ENCODE data around the gene GRAMD2B.

Gene GRAMD2B

DNA sequence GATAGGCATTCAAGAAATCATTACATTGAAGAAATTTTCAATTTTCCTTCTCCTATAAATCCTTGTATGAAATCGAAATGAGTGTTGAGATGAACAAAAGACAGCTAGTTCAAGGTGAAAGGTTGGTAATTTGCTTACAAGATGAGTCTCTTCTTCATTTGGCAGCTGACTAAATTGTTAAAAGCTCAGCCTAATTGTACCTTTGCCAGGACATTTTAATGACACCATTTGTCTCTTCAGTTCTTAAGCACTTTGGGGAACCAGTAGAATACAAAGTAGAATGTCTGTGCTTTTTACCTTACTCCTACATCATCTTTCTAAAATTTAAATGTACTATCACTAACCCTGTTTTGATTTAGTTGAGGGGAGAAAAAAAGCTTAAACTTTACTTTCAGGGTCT lies 59.4 kb downstream of the GRAMD2B start:
- Mint-ChIP-seq H3K36me3 (ENCODE audit: insufficient read depth) (peaks cover 40% of the 10 kb centered on the region), H3K27ac (peak overlapping the region in 1 of 2 donors; percentile 7), H3K9me3 (no peaks in the 10 kb centered on the region), H3K4me1 (ENCODE audit: low read depth in 2 of 2) (no peaks in the 10 kb centered on the region), H3K27me3 (no peaks in the 10 kb centered on the region), H3K4me3 (no peak overlapping the region)
- DNase-seq (no peak), ATAC-seq (replicated peaks) (no peak)

DNA sequence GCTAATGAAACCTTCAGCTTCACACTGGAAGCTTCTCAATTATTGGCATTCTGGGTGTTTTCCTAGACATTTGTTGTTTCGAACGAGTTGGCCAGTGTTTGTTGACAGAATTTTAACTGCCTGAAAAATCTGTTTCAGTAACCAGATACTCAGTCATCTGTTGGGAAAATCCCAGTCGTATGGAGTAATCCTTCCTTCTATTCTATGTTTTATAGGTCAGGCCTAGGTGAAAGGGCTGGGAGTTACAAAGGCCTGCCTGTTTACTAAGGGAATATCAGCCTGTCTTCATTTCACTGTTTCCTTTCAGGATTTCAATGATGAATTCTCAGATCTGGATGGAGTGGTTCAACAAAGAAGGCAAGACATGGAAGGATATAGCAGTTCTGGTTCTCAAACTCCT lies 59.9 kb downstream of the GRAMD2B start:
- Mint-ChIP-seq H3K4me3 (no peak overlapping the region), H3K27me3 (no peaks in the 10 kb centered on the region), H3K4me1 (ENCODE audit: low read depth in 2 of 2) (no peaks in the 10 kb centered on the region), H3K36me3 (ENCODE audit: insufficient read depth) (peaks cover 38% of the 10 kb centered on the region), H3K27ac (peak overlapping the region in 1 of 2 donors; percentile 7), H3K9me3 (no peaks in the 10 kb centered on the region)
- no peak for ATAC-seq (replicated peaks)
- no peak for DNase-seq

- Mint-ChIP-seq H3K9me3 (no peaks in the 10 kb centered on the region), H3K36me3 (ENCODE audit: insufficient read depth) (peaks cover 39% of the 10 kb centered on the region), H3K4me3 (no peak overlapping the region), H3K27me3 (no peaks in the 10 kb centered on the region), H3K27ac (no peak overlapping the region), H3K4me1 (ENCODE audit: low read depth in 2 of 2) (no peaks in the 10 kb centered on the region)
- ATAC-seq (replicated peaks) (no peak), DNase-seq (no peak)
Observed at GRCh38 chr5:126484253-126484652, 61.0 kb downstream of the GRAMD2B start.

DNA sequence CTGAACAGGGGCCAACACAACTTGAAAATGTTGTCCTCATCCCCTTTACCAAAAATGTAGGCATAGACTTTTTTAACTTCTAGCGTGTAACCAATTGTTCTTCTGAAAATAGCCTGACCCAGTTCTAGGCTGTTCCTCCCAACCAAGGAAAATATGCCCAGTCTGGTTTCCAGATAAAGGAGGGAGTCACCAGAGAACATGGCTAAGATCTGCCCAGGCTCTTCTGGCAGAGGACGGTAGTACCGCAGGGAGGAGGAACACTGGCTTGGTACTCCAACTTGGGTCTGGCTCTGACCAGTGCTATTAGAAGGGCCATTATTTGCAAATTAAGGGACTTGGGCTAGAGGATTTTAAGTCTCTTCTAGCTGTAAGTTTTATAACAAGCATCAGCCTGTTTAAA lies 63.1 kb downstream of the GRAMD2B start:
- no peak overlapping the region for H3K4me3 Mint-ChIP-seq
- no peak for ATAC-seq (replicated peaks)
- DNase-seq, result no peak
- no peaks in the 10 kb centered on the region for H3K27me3 Mint-ChIP-seq
- no peaks in the 10 kb centered on the region for H3K4me1 Mint-ChIP-seq (ENCODE audit: low read depth in 2 of 2)
- H3K36me3 Mint-ChIP-seq (ENCODE audit: insufficient read depth), result peaks cover 33% of the 10 kb centered on the region
- no peak overlapping the region for H3K27ac Mint-ChIP-seq
- H3K9me3 Mint-ChIP-seq, result no peaks in the 10 kb centered on the region

DNA sequence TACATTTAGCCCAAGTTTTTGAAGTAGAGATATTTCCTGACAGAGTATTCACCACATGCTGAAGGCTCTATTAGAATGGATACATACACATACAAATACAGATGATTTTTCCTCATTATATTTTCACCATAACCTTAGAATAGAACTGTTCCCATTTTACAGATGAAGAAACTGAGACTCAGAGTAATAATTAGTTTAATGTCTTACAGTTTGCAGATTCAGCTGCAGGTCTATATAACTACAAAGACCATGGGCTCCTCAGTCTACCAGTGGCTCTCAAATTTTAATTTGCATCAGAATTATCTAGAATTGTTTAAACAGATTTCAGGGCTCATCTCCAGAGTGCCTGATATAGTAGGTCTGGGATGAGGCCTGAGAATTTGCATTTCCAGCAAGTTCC lies 64.4 kb downstream of the GRAMD2B start:
- Mint-ChIP-seq H3K4me1 (ENCODE audit: low read depth in 2 of 2) (no peaks in the 10 kb centered on the region), H3K9me3 (no peaks in the 10 kb centered on the region), H3K27ac (peak overlapping the region in 1 of 2 donors; percentile 19), H3K36me3 (ENCODE audit: insufficient read depth) (peaks cover 33% of the 10 kb centered on the region), H3K27me3 (no peaks in the 10 kb centered on the region), H3K4me3 (no peak overlapping the region)
- ATAC-seq (replicated peaks), result no peak
- DNase-seq, result no peak

- Mint-ChIP-seq H3K9me3 (no peaks in the 10 kb centered on the region), H3K4me1 (ENCODE audit: low read depth in 2 of 2) (no peaks in the 10 kb centered on the region), H3K36me3 (ENCODE audit: insufficient read depth) (peaks cover 31% of the 10 kb centered on the region), H3K27ac (no peak overlapping the region), H3K27me3 (no peaks in the 10 kb centered on the region), H3K4me3 (no peak overlapping the region)
- no peak for ATAC-seq (replicated peaks)
- no peak for DNase-seq
Observed at GRCh38 chr5:126488443-126489065, 65.3 kb downstream of the GRAMD2B start.

DNA sequence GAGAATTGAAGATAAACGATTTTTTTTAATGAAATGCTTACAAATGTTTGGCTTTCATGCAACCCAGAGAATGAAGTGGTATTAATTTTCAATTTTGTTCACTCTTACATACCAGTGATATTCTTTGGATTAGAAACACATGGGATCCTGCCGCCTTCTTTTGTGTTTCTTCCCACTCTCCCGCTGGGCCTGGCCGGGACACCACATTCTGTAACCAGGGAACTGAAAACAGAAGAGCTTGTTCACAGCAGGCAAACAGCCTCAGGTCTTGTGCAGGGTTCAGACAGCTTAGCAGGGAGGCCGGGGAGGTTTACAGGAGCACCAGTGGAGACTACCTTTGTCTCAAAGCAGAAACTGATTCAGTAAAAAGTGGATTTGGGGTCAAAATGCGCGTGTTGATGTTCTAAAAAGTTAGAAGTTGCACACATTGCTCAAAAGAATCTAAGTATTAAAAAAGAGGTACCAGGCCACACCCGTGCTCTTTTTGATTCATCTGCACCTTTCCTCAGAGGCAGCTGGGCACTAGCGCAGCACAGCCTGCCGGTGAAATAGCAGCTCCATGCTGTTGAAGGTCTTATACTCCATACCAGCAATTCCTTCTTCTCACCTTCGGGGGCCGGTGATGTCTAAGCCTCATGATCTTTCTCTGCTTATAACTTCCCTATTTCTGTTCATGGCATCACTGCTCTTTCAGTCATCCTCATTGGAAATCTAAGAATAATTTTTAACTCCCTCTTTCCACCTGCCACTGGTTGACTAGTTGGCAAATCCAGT lies 67.1 kb downstream of the GRAMD2B start:
- Mint-ChIP-seq H3K9me3 (no peaks in the 10 kb centered on the region), H3K4me3 (no peak overlapping the region), H3K36me3 (ENCODE audit: insufficient read depth) (peaks cover 23% of the 10 kb centered on the region), H3K4me1 (ENCODE audit: low read depth in 2 of 2) (no peaks in the 10 kb centered on the region), H3K27ac (no peak overlapping the region), H3K27me3 (no peaks in the 10 kb centered on the region)
- DNase-seq (no peak), ATAC-seq (replicated peaks) (no peak)

- ATAC-seq (replicated peaks), result no peak
- H3K4me1 Mint-ChIP-seq (ENCODE audit: low read depth in 2 of 2), result no peaks in the 10 kb centered on the region
- H3K36me3 Mint-ChIP-seq (ENCODE audit: insufficient read depth), result peaks cover 13% of the 10 kb centered on the region
- H3K27me3 Mint-ChIP-seq, result no peaks in the 10 kb centered on the region
- no peak for DNase-seq
- H3K9me3 Mint-ChIP-seq, result no peaks in the 10 kb centered on the region
- H3K4me3 Mint-ChIP-seq, result no peak overlapping the region
- H3K27ac Mint-ChIP-seq, result peak overlapping the region; percentile 14 to 39
Observed at GRCh38 chr5:126492939-126493338, 69.7 kb downstream of the GRAMD2B start.

GRCh38 chr5:126494393-126494792 lies 71.2 kb downstream of the GRAMD2B start:
- Mint-ChIP-seq H3K27me3 (no peaks in the 10 kb centered on the region), H3K9me3 (no peaks in the 10 kb centered on the region), H3K36me3 (ENCODE audit: insufficient read depth) (peaks cover 10% of the 10 kb centered on the region), H3K4me3 (no peak overlapping the region), H3K27ac (no peak overlapping the region), H3K4me1 (ENCODE audit: low read depth in 2 of 2) (no peaks in the 10 kb centered on the region)
- ATAC-seq (replicated peaks) (no peak), DNase-seq (no peak)

DNA sequence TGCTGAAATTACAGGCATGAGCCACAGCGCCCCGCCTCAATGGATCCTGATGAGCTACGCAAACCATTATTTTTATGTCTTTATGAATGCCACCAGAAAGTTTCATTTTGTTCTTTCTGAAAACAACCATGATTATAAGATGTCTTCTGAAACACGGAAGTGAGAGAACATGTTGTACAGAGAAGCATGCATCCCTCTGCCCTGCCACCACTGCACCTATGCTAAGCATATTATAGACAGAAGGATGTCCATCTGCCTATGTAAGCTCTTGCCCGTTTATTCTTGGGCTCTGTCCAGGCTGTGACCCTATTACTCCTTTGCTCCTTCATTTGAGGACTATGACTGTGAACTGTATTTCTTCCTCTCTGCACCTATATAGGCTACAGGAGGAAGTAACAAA lies 74.3 kb downstream of the GRAMD2B start:
- Mint-ChIP-seq H3K27ac (no peak overlapping the region), H3K4me1 (ENCODE audit: low read depth in 2 of 2) (peaks cover 0 to 7% of the 10 kb centered on the region in 2 donors), H3K36me3 (ENCODE audit: insufficient read depth) (peaks cover 5% of the 10 kb centered on the region), H3K27me3 (no peaks in the 10 kb centered on the region), H3K4me3 (no peak overlapping the region), H3K9me3 (no peaks in the 10 kb centered on the region)
- DNase-seq, result no peak
- ATAC-seq (replicated peaks), result no peak

DNA sequence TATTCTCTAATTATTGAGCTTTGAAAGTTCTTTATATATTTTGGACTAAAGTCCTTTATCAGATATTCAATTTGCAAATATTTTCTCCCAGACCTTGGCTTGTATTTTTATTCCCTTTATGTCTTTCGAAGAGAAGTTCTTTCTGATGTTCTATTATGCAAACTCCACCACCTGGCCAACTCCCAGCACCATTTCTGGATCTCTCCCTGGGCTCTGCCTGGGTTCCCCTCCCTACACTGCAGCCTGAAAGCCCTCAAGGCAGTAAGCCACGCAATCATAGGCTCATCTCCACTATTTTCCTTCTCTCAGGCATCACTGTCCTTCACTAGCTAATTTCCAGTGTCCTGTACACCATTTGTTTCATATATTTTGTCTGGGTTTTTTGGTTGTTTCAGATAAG lies 76.1 kb downstream of the GRAMD2B start:
- Mint-ChIP-seq H3K27ac (no peak overlapping the region), H3K4me1 (ENCODE audit: low read depth in 2 of 2) (peaks cover 0 to 8% of the 10 kb centered on the region in 2 donors)

DNA sequence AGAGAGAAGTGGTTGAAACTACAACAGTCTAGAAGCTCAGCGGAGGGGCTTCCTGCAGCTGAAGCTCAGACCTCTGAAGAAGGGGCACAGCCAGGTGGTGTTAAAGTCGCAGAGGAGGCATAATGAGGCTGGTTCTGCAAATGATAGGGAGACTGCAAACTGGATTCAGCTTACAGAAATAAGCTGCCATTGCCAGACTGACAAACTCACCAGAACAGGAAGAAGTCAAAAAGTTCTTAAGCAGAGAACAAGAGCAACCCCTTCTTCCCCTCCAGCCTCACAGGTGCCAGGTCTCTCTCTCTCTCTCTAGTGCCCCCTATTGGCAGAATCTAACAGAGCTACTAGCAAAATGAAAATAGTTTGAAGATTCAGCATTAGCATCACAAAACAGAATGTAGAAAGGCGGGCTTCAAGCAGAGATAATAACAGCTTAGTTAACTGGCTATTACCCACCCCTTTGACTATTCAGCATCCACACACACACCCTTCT lies 76.7 kb downstream of the GRAMD2B start:
- Mint-ChIP-seq H3K4me1 (ENCODE audit: low read depth in 2 of 2) (peaks cover 0 to 8% of the 10 kb centered on the region in 2 donors), H3K9me3 (no peaks in the 10 kb centered on the region), H3K4me3 (no peak overlapping the region), H3K36me3 (ENCODE audit: insufficient read depth) (no peaks in the 10 kb centered on the region), H3K27me3 (no peaks in the 10 kb centered on the region), H3K27ac (no peak overlapping the region)
- DNase-seq, result peak; percentile 25 to 40 (median 35)
- peak; percentile 66 for ATAC-seq (replicated peaks)

More for the DNA sequence above, 76.1 kb downstream of the GRAMD2B start:
- ATAC-seq (replicated peaks) (no peak), DNase-seq (no peak)
- Mint-ChIP-seq H3K9me3 (no peaks in the 10 kb centered on the region), H3K4me3 (no peak overlapping the region), H3K27me3 (no peaks in the 10 kb centered on the region), H3K36me3 (ENCODE audit: insufficient read depth) (no peaks in the 10 kb centered on the region)

- Mint-ChIP-seq H3K4me1 (ENCODE audit: low read depth in 2 of 2) (peaks cover 0 to 8% of the 10 kb centered on the region in 2 donors), H3K27ac (no peak overlapping the region), H3K4me3 (no peak overlapping the region), H3K36me3 (ENCODE audit: insufficient read depth) (no peaks in the 10 kb centered on the region), H3K9me3 (no peaks in the 10 kb centered on the region), H3K27me3 (no peaks in the 10 kb centered on the region)
- no peak for ATAC-seq (replicated peaks)
- DNase-seq, result no peak
Observed at GRCh38 chr5:126501448-126501847, 78.2 kb downstream of the GRAMD2B start.

DNA sequence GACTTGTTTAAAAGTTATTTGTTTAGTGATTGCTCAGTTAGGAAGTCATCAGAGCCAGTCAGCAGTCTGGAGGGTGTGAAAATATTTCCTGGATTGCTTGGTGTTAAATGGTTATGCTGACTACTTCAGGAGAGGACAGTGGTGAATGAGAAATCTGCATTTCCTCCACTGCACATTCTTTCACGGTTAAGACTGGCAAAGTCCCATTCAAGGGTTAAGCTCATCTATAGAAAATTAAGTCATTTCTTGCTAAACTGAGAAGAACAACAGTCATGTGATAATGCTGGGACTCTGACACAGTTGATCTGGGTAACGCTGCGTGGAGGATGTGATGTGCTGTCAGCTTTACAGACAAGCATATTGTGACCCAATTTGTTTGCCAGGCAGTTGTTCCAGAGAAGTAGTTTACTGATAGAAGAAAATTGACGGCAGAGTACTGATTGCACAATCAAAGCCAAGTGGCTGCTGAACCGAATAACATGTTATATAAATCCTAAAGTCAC lies 80.4 kb downstream of the GRAMD2B start:
- ATAC-seq (replicated peaks) (peak; percentile 88), DNase-seq (peak in 2 of 3 experiments; percentile 13 to 38)
- Mint-ChIP-seq H3K4me3 (no peak overlapping the region), H3K36me3 (ENCODE audit: insufficient read depth) (no peaks in the 10 kb centered on the region), H3K4me1 (ENCODE audit: low read depth in 2 of 2) (peaks cover 4 to 19% of the 10 kb centered on the region in 2 donors), H3K27ac (peak overlapping the region in 1 of 2 donors; percentile 44), H3K9me3 (no peaks in the 10 kb centered on the region), H3K27me3 (no peaks in the 10 kb centered on the region)

Measured in effector memory CD8-positive, alpha-beta T cell (primary cell).